H1 (cell line): ENCODE results near the gene SPARC. TPM values are rescaled to one million over a fixed set of nuclear protein-coding genes. Genes with fewer than 3 reads are reported as not detected.

Source experiments
- CBX5 ChIP-seq: fragments of 300-800, 300-1000 bp; sonication (generic); IDR thresholded peaks from 2 replicates; pipeline ENCODE4 v1.7.1; 2016; ENCODE audit warnings: antibody characterized with exemption, low read length, low read depth
- CHD7 ChIP-seq: fragments of 300-600 bp; sonication (generic); IDR thresholded peaks from 2 replicates; pipeline ENCODE4 v1.7.1; 2012; ENCODE audit warnings: low read length, moderate library complexity, mild to moderate bottlenecking, inconsistent platforms; ENCODE audit not compliant: insufficient replicate concordance
- NANOG ChIP-seq: IDR thresholded peaks from 2 replicates; pipeline ENCODE4 v1.6.1; 2011; ENCODE audit warnings: low read length, low read depth, mild to moderate bottlenecking, inconsistent platforms; ENCODE audit not compliant: insufficient read depth, poor library complexity, severe bottlenecking
- SIN3A ChIP-seq, 2 experiments: IDR thresholded peaks in 1 of 2; conservative IDR thresholded peaks in 1 of 2; 2 replicates each; pipeline ENCODE4 v1.6.1; 2011 to 2012; ENCODE audit warnings: low read length in 2 of 2, improper control_type of control experiment in 1 of 2, low read depth in 1 of 2, mild to moderate bottlenecking in 1 of 2
- SRF ChIP-seq: IDR thresholded peaks from 2 replicates; pipeline ENCODE4 v1.6.1; 2011; ENCODE audit warnings: mild to moderate bottlenecking, low read depth, low read length, moderate library complexity
- SUZ12 ChIP-seq: fragments of 200-600 bp; sonication (generic); IDR thresholded peaks from 2 replicates; pipeline ENCODE4 v1.6.1; 2012; ENCODE audit warnings: mild to moderate bottlenecking, inconsistent platforms, low read length, moderate library complexity, mixed read lengths
- TCF12 ChIP-seq: IDR thresholded peaks from 2 replicates; pipeline ENCODE4 v1.6.1; 2011; ENCODE audit warnings: low read depth, mild to moderate bottlenecking, low read length
- ZNF274 ChIP-seq: IDR thresholded peaks from 2 replicates; pipeline ENCODE4 v1.7.0; 2012; ENCODE audit warnings: low read length, borderline replicate concordance; ENCODE audit errors: extremely low read depth
- polyA plus RNA-seq, 7 experiments: library from polyadenylated mRNA; depleted of rRNA in 3 of 7; stranded (reverse) in 5 of 7; unstranded in 2 of 7; fragments of >200 nt in 5 of 7; fragments of 200-250 nt in 2 of 7; gene quantifications; 1 replicate in 5 of 7; 2 replicates in 1 of 7; 4 replicates in 1 of 7; pipeline versions ENCODE4 v1.2.1 to v1.2.3, GENCODE V29; 2011 to 2013; ENCODE audit warnings: missing spikeins in 2 of 7, mixed read lengths in 2 of 7
- total RNA-seq: library from RNA; stranded (reverse); fragmentation: NEBNext Ultra II Directional; extraction: Animal tissue kit (Norgen Biotek cat#: 25700); gene quantifications from 2 replicates; pipeline ENCODE4 v1.2.1, GENCODE V29; 2021

Gene SPARC
- total and polyA plus RNA-seq, 2 of the 8 experiments (the other 6 are each of a cell fraction or from before 2014, with no cell fraction given), result 375 to 438 TPM

DNA sequence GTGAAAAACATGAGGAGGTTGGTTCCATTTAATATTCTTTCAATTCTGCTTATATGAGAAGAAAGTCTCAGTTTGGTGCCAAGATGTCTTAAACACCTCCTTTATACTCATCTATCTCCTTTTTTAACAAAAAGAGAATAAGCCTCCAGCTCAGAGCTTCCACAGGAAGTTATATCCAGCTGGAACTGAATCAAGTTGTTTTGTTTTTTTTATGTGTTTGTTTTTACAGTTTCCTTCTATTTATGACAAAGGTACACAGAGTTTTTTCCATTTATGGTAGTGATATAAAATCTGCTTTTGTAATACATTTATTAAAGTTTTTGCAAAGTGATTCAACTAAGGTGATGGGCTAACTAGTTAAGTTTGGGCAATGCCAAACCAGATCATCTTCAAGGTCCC, 10.4 kb downstream of the SPARC start (continued):
- TF ChIP-seq CHD7 (no peak), ZNF274 (no peak), NANOG (no peak), SIN3A (conservative IDR thresholded peaks at IDR 0.05 in 1 of 2, IDR thresholded peaks at IDR 0.05 in 1 of 2; ENCODE audit: low read depth in 1 of 2, low read length in 2 of 2) (no peak), SRF (no peak), SUZ12 (no peak), TCF12 (no peak), CBX5 (no peak)
